ENCODE results near the gene NUF2.
"Not testable (repeated sequence)": the region's sequence is repeated elsewhere in the genome, so short reads cannot be mapped to it uniquely, and the experiment has no call there.

GRCh38 chr1:163292153-163292552, 29.6 kb upstream of the NUF2 start:
- not testable (repeated sequence) for TF ChIP-seq TAF1 (conservative IDR thresholded peaks at IDR 0.05); RAD21 (IDR thresholded peaks at IDR 0.05); EGR1 (IDR thresholded peaks at IDR 0.05; ENCODE audit: low read depth in 2 of 2); RXRA (IDR thresholded peaks at IDR 0.05); CTCF (IDR thresholded peaks at IDR 0.05; ENCODE audit: low read depth, low read length, missing input control)
